GM20431 (cell line): ENCODE results near the gene ULBP3.

Experiments used
- in situ Hi-C: fragments of 300-500 bp; cut with MseI, MboI; formaldehyde crosslinking; loops from one replicate; pipeline ENCODE4 v1.15.0; 2020; ENCODE audit warnings: low sequenced_read_pairs; ENCODE audit not compliant: unreplicated experiment

ULBP3 gene

GRCh38 chr6:150068720-150069648 lies at the start of gene ULBP3:
TSS of gene ULBP3 (minus strand) at chr6:150069121. CDS start at chr6:150069066, 55 bp downstream.
- in situ Hi-C loops = loop anchor here (25.0 kb wide), 1 partner anchor 743 kb away; no protein-coding TSS in a partner anchor

- in situ Hi-C loops = no loop called here
These were observed 49.7 kb upstream of the ULBP3 start for GRCh38 chr6:150118627-150119026.

GRCh38 chr6:150118203-150118602 lies 49.3 kb upstream of the ULBP3 start:
- in situ Hi-C loops = no loop called here

- in situ Hi-C loops = no loop called here
These were observed 47.4 kb upstream of the ULBP3 start for GRCh38 chr6:150116200-150116800.

- in situ Hi-C loops = no loop called here
These were observed 46.8 kb upstream of the ULBP3 start for GRCh38 chr6:150115769-150116168.

- in situ Hi-C loops = no loop called here
These were observed 43.3 kb upstream of the ULBP3 start for GRCh38 chr6:150112233-150112632.

- in situ Hi-C loops = no loop called here
These were observed 33.9 kb upstream of the ULBP3 start for GRCh38 chr6:150102750-150103270.

- in situ Hi-C loops = no loop called here
These were observed 31.8 kb upstream of the ULBP3 start for GRCh38 chr6:150100745-150101144.

GRCh38 chr6:150099953-150100352 lies 31.0 kb upstream of the ULBP3 start:
- in situ Hi-C loops = no loop called here

GRCh38 chr6:150099546-150099945 lies 30.6 kb upstream of the ULBP3 start:
- in situ Hi-C loops = no loop called here

GRCh38 chr6:150098155-150098554 lies 29.2 kb upstream of the ULBP3 start:
- in situ Hi-C loops = no loop called here

GRCh38 chr6:150093397-150093796 lies 24.5 kb upstream of the ULBP3 start:
- in situ Hi-C loops = no loop called here

- in situ Hi-C loops = no loop called here
These were observed 22.6 kb upstream of the ULBP3 start for GRCh38 chr6:150091476-150091875.

GRCh38 chr6:150090328-150090727 lies 21.4 kb upstream of the ULBP3 start:
- in situ Hi-C loops = no loop called here

GRCh38 chr6:150088481-150089154 lies 19.7 kb upstream of the ULBP3 start:
- in situ Hi-C loops = no loop called here

- in situ Hi-C loops = no loop called here
These were observed 18.4 kb upstream of the ULBP3 start for GRCh38 chr6:150087336-150087735.

- in situ Hi-C loops = no loop called here
These were observed 17.1 kb upstream of the ULBP3 start for GRCh38 chr6:150086026-150086425.

GRCh38 chr6:150084426-150084825 lies 15.5 kb upstream of the ULBP3 start:
- in situ Hi-C loops = no loop called here

GRCh38 chr6:150083839-150084238 lies 14.9 kb upstream of the ULBP3 start:
- in situ Hi-C loops = no loop called here

- in situ Hi-C loops = no loop called here
These were observed 12.8 kb upstream of the ULBP3 start for GRCh38 chr6:150081702-150082101.

- in situ Hi-C loops = no loop called here
These were observed 10.7 kb upstream of the ULBP3 start for GRCh38 chr6:150079604-150080003.
